Activated CD8-positive, alpha-beta T cell treated with anti-CD3 and anti-CD28 coated beads for 36 hours (primary cell): Measurements from ENCODE around the gene UBE2B. TPM values are rescaled to one million over a fixed set of nuclear protein-coding genes. Genes with fewer than 3 reads are reported as not detected.

Source experiments
- ATAC-seq: fragments of 200-7000 bp; cut with Tn5 transposase; one replicate; pipeline ENCODE4 v1.10.0; 2021; ENCODE audit warnings: mild to moderate bottlenecking, moderate library complexity
- CTCF ChIA-PET: fragments of 350-600 bp; sonication (Branson Sonifier 250); formaldehyde crosslinking; loops from one replicate; lab custom pipeline; 2021; ENCODE audit warnings: antibody characterized with exemption; lab: Charles Lee
- POLR2A ChIA-PET: fragments of 350-600 bp; sonication (Branson Sonifier 250); formaldehyde crosslinking; loops from one replicate; lab custom pipeline; 2021; ENCODE audit warnings: antibody characterized with exemption; lab: Charles Lee
- DNase-seq: peaks from one replicate; pipeline ENCODE4 v3.0.0-alpha.2; 2020
- H3K27ac Mint-ChIP-seq: one replicate; pipeline ENCODE4 v1.8.0; 2021; ENCODE audit warnings: mild to moderate bottlenecking, mixed read lengths
- H3K27me3 Mint-ChIP-seq: one replicate; pipeline ENCODE4 v1.8.0; 2021; ENCODE audit warnings: mixed read lengths
- H3K36me3 Mint-ChIP-seq: one replicate; pipeline ENCODE4 v1.8.0; 2021; ENCODE audit warnings: low read depth, mixed read lengths
- H3K4me1 Mint-ChIP-seq: one replicate; pipeline ENCODE4 v1.8.0; 2021; ENCODE audit warnings: low read depth, mixed read lengths
- H3K4me3 Mint-ChIP-seq: one replicate; pipeline ENCODE4 v1.8.0; 2021; ENCODE audit warnings: mild to moderate bottlenecking, moderate library complexity, mixed read lengths
- H3K9me3 Mint-ChIP-seq: one replicate; pipeline ENCODE4 v1.8.0; 2021; ENCODE audit warnings: mixed read lengths
- intact Hi-C: fragments of 100-400 bp; cut with micrococcal nuclease; formaldehyde crosslinking; loops from one replicate; pipeline ENCODE4 v1.10.0; 2022
- total RNA-seq, 2 experiments: library from RNA; stranded (reverse); gene quantifications; one replicate each; pipeline ENCODE4 v1.2.3, GENCODE V29; 2021
- TF ChIP-seq, protein P1 (sequence below): fragments of 200-600 bp; IDR thresholded peaks from one replicate; pipeline ENCODE4 v1.8.0; 2022; ENCODE audit warnings: antibody characterized with exemption, mild to moderate bottlenecking

Gene UBE2B
- total RNA-seq, 2 experiments from 2014 or later: 97.6 to 98.9 TPM

DNA sequence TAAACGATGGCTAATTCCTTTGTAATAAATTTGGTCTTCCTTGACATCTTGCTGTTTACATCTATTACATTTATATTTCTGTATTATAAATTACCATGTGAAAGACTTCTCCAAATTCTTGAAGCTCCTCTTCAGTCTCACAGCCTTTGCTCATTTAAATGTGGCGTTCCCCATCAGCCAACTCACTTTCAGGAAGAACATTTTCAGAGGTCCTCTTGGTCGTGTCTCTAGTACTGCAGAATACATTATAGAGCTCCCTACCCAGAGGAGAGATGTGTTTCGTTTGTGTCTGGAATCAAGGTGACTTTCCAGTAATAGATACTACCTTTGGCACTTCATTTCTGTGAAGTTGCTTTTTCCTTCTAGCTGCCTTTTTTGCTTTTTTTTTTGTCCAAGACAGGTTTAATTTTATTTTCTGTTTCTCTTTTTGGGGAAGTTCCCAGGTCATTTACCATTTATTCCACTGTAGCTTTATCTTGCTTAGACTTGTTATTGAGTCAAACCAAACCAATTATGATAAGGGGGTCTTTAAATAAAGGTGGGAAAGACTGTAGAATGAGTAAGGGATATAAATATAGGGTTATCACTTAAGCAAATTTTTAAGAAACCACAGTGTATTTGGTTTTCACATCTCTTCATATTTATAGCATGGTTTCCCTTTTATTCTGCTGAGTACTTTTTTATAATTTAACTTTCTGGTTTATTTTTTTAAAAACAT lies 12.8 kb downstream of the UBE2B start:
- peaks cover 29% of the 10 kb centered on the region for H3K4me1 Mint-ChIP-seq
- TF ChIP-seq, protein P1, sequence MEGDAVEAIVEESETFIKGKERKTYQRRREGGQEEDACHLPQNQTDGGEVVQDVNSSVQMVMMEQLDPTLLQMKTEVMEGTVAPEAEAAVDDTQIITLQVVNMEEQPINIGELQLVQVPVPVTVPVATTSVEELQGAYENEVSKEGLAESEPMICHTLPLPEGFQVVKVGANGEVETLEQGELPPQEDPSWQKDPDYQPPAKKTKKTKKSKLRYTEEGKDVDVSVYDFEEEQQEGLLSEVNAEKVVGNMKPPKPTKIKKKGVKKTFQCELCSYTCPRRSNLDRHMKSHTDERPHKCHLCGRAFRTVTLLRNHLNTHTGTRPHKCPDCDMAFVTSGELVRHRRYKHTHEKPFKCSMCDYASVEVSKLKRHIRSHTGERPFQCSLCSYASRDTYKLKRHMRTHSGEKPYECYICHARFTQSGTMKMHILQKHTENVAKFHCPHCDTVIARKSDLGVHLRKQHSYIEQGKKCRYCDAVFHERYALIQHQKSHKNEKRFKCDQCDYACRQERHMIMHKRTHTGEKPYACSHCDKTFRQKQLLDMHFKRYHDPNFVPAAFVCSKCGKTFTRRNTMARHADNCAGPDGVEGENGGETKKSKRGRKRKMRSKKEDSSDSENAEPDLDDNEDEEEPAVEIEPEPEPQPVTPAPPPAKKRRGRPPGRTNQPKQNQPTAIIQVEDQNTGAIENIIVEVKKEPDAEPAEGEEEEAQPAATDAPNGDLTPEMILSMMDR: no peak
- H3K9me3 Mint-ChIP-seq: no peaks in the 10 kb centered on the region
- ChIA-PET CTCF (interaction anchor here (0.7 to 2.6 kb wide), 7 partner anchors 10 to 203 kb away, joined by 3 to 11 read pairs (median 4); no protein-coding TSS in a partner anchor), POLR2A (interaction anchor here (0.5 to 1.2 kb wide), 8 partner anchors 9 to 160 kb away, joined by 3 to 5 read pairs (median 3); no protein-coding TSS in a partner anchor)
- intact Hi-C loops: no loop called here
- no peaks in the 10 kb centered on the region for H3K27me3 Mint-ChIP-seq
- H3K36me3 Mint-ChIP-seq: peaks cover 47% of the 10 kb centered on the region
- ATAC-seq (peak; percentile 56), DNase-seq (no peak)
- peak overlapping the region; percentile 37 for H3K4me3 Mint-ChIP-seq
- H3K27ac Mint-ChIP-seq: peak overlapping the region; percentile 89

DNA sequence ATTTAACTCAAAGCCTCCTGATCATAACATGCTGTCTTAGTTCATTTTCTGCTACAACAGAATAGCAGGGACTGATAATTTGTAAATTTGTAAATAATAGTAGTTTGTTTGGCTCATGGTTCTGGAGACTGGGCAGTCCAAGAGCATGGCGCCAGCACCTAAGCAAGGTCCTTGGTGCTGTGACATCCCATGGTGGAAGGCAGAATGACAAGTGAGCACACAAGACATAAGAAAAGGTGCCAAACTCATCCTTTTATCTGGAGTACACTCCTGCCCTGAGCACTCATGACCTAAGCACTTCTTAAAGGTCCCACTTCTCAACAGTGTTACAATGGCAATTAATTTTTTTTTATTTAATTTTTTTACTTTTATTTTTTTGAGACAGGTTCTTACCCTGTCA lies 16.1 kb downstream of the UBE2B start:
- Mint-ChIP-seq H3K27me3 (no peaks in the 10 kb centered on the region), H3K27ac (peak overlapping the region; percentile 2), H3K4me3 (no peak overlapping the region), H3K36me3 (peaks cover 54% of the 10 kb centered on the region), H3K4me1 (peaks cover 16% of the 10 kb centered on the region), H3K9me3 (no peaks in the 10 kb centered on the region)
- DNase-seq (no peak), ATAC-seq (no peak)
- TF ChIP-seq, protein P1: no peak
- CTCF ChIA-PET: interaction anchor here (0.8 kb wide), 1 partner anchor 200 kb away, joined by 3 read pairs; no protein-coding TSS in a partner anchor
- POLR2A ChIA-PET: interaction anchor here (0.6 to 1.6 kb wide), 3 partner anchors 9 to 29 kb away, joined by 4 to 6 read pairs (median 4); partner anchors contain the start of gene UBE2B
- intact Hi-C loops: no loop called here

DNA sequence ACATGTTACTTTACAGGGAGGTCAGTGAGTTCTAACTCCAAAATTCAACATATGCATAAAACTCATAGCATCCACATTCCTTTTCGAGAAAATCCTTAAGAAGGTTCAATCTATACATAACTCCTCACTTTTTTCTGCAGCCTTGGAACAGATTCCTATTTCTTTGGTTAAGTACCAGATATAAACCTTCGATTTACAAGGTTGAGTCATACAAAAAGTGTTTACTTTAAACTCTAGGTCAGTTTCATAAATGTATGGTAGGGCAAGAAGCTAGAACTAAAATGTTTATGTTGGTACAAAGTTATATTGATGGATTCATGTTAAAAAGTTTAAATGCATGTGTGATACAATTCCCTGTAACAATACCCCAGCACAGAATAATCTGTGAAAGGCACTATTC lies 20.9 kb downstream of the UBE2B start:
- Mint-ChIP-seq H3K4me1 (peaks cover 11% of the 10 kb centered on the region), H3K27ac (peak overlapping the region; percentile 3), H3K9me3 (no peaks in the 10 kb centered on the region), H3K27me3 (no peaks in the 10 kb centered on the region), H3K36me3 (peaks cover 50% of the 10 kb centered on the region), H3K4me3 (no peak overlapping the region)
- intact Hi-C loops: loop anchor here (10.0 kb wide), 1 partner anchor 192 kb away; no protein-coding TSS in a partner anchor
- no peak for DNase-seq
- TF ChIP-seq, protein P1: no peak
- CTCF ChIA-PET: interaction anchor here (1.6 kb wide), 1 partner anchor 11 kb away, joined by 10 read pairs; no protein-coding TSS in a partner anchor
- ATAC-seq: no peak
- POLR2A ChIA-PET: interaction anchor here (1.1 kb wide), 1 partner anchor 12 kb away, joined by 3 read pairs; no protein-coding TSS in a partner anchor

DNA sequence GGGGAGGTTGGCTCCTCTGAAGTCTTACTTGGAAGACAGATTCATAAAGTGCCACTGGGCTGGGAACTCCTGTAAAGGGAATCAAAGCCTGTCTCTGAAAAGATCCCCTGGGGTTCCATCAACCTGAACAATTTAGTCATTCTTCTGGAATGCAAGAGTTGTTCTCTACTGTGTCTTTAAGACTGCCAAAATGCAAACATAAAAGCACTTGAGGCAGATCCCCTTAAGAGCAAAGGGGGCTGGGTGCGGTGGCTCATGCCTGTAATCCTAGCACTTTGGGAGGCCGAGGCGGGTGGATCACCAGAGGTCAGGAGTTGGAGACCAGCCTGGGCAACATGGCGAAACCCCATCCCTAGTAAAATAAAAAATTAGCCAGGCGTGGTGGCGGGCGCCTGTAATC lies 23.6 kb downstream of the UBE2B start:
- Mint-ChIP-seq H3K4me1 (peaks cover 11% of the 10 kb centered on the region), H3K27me3 (no peaks in the 10 kb centered on the region), H3K27ac (no peak overlapping the region), H3K9me3 (no peaks in the 10 kb centered on the region), H3K4me3 (no peak overlapping the region), H3K36me3 (peaks cover 50% of the 10 kb centered on the region)
- no peak for DNase-seq
- ATAC-seq: no peak
- CTCF ChIA-PET: interaction anchor here (1.3 to 1.6 kb wide), 2 partner anchors 19 to 192 kb away, joined by 3 to 7 read pairs; no protein-coding TSS in a partner anchor
- POLR2A ChIA-PET: no interaction called here
- TF ChIP-seq, protein P1: no peak
- intact Hi-C loops: loop anchor here (10.0 kb wide), 1 partner anchor 190 kb away; no protein-coding TSS in a partner anchor
